Activated CD4-positive, CD25-positive, alpha-beta regulatory T cell treated with anti-CD3 and anti-CD28 coated beads, Interleukin-2, amount 50 U/mL, for 24 hours (primary cell): Measurements from ENCODE around the gene TMEM248.
"Not testable (repeated sequence)": the region's sequence is repeated elsewhere in the genome, so short reads cannot be mapped to it uniquely, and the experiment has no call there.

Experiments used
- ATAC-seq, 2 donors: fragments of 150-1000 bp; cut with Tn5 transposase; one replicate each; pipeline ENCODE4 v1.10.0; 2021; ENCODE audit warnings: mild to moderate bottlenecking in 1 of 2, moderate library complexity in 1 of 2

The TMEM248 gene

GRCh38 chr7:66920769-66921395 is at the start of gene TMEM248:
Gene TMEM248, plus strand, starts transcription at chr7:66921225. Its CDS starts 20,641 bp downstream, at chr7:66941866.
- peak; percentile 93 for ATAC-seq

GRCh38 chr7:66873476-66873875 is 47.5 kb upstream of the TMEM248 start:
- no peak for ATAC-seq

- ATAC-seq: peak; percentile 35 to 38
These were observed 43.3 kb upstream of the TMEM248 start for GRCh38 chr7:66877577-66878300.

GRCh38 chr7:66878301-66878685 is 42.7 kb upstream of the TMEM248 start:
- not testable (repeated sequence) for ATAC-seq

GRCh38 chr7:66880053-66880452 is 41.0 kb upstream of the TMEM248 start:
- ATAC-seq: no peak

GRCh38 chr7:66880577-66880976 is 40.4 kb upstream of the TMEM248 start:
- not testable (repeated sequence) for ATAC-seq

GRCh38 chr7:66883716-66884115 is 37.3 kb upstream of the TMEM248 start:
- ATAC-seq: peak; percentile 89

GRCh38 chr7:66884556-66884955 is 36.5 kb upstream of the TMEM248 start:
- ATAC-seq: not testable (repeated sequence)

- no peak for ATAC-seq
These were observed 34.9 kb upstream of the TMEM248 start for GRCh38 chr7:66886152-66886551.

GRCh38 chr7:66888223-66888622 is 32.8 kb upstream of the TMEM248 start:
- ATAC-seq: not testable (repeated sequence)

- peak in 1 of 2 donors; percentile 38 for ATAC-seq
These were observed 26.5 kb upstream of the TMEM248 start for GRCh38 chr7:66894463-66895080.

- ATAC-seq: no peak
These were observed 24.6 kb upstream of the TMEM248 start for GRCh38 chr7:66896441-66896840.

GRCh38 chr7:66899552-66900280 is 21.3 kb upstream of the TMEM248 start:
- ATAC-seq: no peak

GRCh38 chr7:66901941-66902843 is 18.8 kb upstream of the TMEM248 start:
- ATAC-seq: no peak

GRCh38 chr7:66902844-66903180 is 18.2 kb upstream of the TMEM248 start:
- no peak for ATAC-seq

GRCh38 chr7:66903360-66904062 is 17.5 kb upstream of the TMEM248 start:
- ATAC-seq: no peak

- no peak for ATAC-seq
These were observed 16.9 kb upstream of the TMEM248 start for GRCh38 chr7:66904063-66904593.

GRCh38 chr7:66905278-66905677 is 15.7 kb upstream of the TMEM248 start:
- ATAC-seq: no peak

GRCh38 chr7:66905689-66906088 is 15.3 kb upstream of the TMEM248 start:
- no peak for ATAC-seq

- ATAC-seq: no peak
These were observed 13.3 kb upstream of the TMEM248 start for GRCh38 chr7:66907731-66908130.

- ATAC-seq: not testable (repeated sequence)
These were observed 12.4 kb upstream of the TMEM248 start for GRCh38 chr7:66908598-66908997.
